ENCODE measurements around the gene PRKAG2.
"Not testable (repeated sequence)": the region's sequence is repeated elsewhere in the genome, so short reads cannot be mapped to it uniquely, and the experiment has no call there.

The PRKAG2 gene

GRCh38 chr7:151601521-151602305 is 275.2 kb downstream of the PRKAG2 start:
- no peak for DNase-seq

- DNase-seq, result no peak
These were observed 276.6 kb downstream of the PRKAG2 start for GRCh38 chr7:151600331-151600730.

DNA sequence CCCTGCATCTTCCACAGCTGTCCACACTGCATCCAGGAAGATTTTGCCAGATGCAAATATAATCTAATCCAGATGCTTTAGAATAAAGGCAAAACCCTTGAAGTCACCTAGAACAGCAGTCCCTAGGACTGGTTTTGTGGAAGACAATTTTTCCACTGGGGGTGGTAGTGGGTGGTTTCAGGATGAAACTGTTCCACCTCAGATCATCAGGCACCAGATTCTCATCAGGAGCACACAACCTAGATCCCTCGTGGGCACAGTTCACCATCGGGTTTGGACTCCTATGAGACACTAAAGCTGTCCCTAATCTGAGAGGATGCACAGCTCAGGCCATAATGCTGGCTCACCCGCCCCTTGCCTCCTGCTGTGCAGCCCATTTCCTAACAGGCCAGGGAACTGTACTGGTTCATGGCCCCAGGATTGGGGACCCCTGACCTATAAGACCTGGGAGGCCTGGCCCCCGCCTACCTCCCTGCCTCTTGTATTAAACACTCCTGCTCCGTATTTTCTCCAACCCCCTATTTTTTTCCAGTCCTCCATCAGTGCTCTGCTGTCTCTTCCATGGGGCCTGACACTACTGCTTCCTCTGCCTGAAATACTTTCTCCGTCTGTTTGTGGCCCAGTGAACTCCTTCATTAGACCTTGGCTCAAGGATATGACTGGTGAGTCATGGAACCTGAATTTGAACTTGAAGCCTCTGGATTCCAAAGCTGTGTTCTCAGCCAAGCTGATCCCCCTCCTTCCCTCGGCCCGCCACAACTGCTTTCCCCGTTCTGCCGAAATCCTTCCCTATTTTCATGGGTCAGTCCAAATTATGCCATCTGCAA is 277.3 kb downstream of the PRKAG2 start:
- DNase-seq, result no peak

GRCh38 chr7:151597541-151598444 is 279.1 kb downstream of the PRKAG2 start:
- no peak for DNase-seq

- DNase-seq, result no peak
These were observed 281.1 kb downstream of the PRKAG2 start for GRCh38 chr7:151595702-151596350.

GRCh38 chr7:151592868-151593486 is 283.9 kb downstream of the PRKAG2 start:
- DNase-seq, result no peak

- DNase-seq, result no peak
These were observed 284.6 kb downstream of the PRKAG2 start for GRCh38 chr7:151592330-151592729.

GRCh38 chr7:151591866-151592265 is 285.0 kb downstream of the PRKAG2 start:
- DNase-seq, result no peak

GRCh38 chr7:151590850-151591771 is 285.8 kb downstream of the PRKAG2 start:
- no peak for DNase-seq

- no peak for DNase-seq
These were observed 286.7 kb downstream of the PRKAG2 start for GRCh38 chr7:151590071-151590849.

DNA sequence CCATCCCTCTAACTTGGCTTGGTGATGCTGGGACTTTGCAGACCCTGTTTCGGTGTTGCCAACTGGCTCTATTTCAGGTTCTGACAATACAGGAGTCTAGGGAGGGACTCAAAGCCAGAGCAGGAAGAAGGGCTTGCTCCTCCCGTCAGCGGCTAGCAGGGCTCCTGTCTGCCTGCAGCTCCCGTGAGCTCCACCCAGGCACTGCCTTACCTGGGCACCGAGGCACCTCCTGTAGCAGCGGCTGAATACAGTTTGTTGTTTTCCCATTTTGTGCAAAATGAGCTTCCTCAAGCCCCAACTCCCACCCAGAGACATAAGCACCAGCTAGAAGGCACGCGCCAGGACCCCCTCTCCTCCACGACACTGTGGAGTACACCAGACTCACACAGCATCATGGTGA is 287.9 kb downstream of the PRKAG2 start:
- no peak for DNase-seq

DNA sequence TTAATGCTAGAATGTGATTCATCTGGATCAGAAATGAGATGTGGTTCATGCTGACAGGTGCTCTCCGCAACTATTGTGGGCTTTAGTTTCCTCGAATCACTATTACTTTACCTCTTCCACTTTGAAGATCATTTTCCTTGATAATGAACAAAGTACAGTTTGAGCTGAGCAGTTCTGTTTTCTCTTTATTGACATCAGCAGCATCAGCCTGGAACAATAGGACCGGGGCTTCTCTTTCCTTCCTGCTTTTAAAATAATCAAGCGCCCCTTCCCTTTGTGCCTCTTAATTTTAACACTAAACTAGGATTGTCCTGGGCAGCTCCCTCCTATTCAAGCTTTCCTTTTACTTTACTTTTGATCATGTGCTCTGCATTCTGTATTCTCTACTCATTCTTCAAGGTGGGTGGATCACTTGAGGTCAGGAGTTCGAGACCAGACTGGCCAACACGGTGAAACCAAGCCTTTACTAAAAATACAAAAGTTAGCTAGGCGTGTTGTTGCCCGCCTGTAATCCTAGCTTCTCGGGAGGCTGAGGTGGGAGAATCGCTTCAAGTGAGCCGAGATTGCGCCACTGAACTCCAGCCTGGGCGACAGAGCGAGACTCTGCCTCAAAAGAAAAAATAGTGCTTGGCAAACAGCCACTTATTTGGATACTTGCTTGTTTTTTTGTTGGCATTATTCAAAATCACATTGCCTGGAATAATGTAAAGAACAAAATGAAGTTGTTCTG is 290.2 kb downstream of the PRKAG2 start:
- no peak for DNase-seq

DNA sequence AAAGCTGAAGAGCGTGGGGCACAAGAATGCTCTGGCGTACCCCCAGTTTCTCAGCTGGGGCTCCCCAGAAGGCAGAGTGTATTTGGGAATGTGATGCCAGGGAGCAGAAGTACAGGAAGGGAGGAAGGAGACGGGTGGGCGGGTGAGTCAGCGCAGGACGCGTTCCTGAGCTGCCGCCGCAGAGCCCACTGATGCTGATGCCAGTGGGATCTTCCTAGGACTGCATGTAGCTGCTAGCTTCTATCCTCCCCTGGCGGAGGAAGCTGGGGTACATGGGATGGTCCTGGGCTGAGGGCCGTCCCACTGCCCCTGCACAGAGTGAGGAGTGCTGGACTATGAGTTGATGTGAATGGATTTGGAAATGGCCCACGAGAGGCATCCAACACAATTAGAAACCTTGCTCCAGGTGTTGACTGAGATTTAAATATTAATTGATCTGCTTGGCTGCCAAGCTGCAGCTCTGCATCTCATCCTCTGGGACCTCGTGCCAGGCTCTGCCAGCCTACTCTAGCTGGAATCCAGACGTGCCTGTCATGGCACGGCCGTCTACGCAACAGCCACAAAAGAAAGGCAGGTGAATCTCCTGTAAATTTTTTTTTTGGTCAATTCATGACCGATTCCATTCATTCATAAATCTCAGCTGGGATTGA is 291.0 kb downstream of the PRKAG2 start:
- DNase-seq, result no peak

- no peak for DNase-seq
These were observed 295.2 kb downstream of the PRKAG2 start for GRCh38 chr7:151581741-151582140.

GRCh38 chr7:151579644-151580043 is 297.3 kb downstream of the PRKAG2 start:
- no peak for DNase-seq

- DNase-seq, result no peak
These were observed 301.5 kb downstream of the PRKAG2 start for GRCh38 chr7:151575410-151575809.

DNA sequence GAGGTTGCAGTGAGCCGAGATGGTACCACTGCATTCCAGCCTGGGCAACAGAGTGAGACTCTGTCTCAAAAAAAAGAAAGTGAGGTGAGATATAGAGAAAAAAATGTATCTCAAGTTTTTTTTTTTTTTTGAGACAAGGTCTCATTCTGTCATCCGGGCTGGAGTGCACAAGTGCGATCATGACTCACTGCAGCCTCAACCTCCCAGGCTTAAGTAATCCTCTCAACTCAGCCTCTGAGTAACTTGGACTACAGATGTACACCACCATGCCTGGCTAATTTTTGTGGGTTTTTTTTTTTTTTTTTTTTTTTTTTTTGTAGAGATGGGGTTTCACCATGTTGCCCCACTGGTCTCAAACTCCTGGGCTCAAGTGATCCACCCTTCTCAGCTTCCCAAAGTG is 303.9 kb downstream of the PRKAG2 start:
- DNase-seq, result not testable (repeated sequence)

- no peak for DNase-seq
These were observed 304.8 kb downstream of the PRKAG2 start for GRCh38 chr7:151572136-151572535.

DNA sequence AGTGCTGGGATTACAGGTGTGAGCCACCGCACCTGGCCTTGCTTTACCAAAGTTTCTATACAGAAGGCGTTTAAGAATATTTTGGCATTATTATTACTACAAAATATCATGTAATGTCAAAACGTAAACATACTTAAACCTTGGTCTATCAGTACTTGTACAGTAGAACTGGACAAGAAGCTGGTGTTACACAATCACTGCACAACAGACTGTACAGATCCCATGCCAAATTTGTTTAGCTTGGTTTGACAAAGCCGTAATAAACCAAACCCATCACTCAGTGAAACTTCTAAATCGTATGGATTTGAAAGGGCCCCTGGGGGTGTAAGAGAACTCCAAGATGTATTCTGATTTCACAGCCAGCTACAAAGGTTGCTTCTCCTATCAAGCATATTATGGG is 305.4 kb downstream of the PRKAG2 start:
- no peak for DNase-seq
